Stimulated activated CD4-positive, alpha-beta T cell treated with anti-CD3 and anti-CD28 coated beads, Interleukin-2, amount 100 ng/mL, for 48 hours (primary cell): Measurements from ENCODE around the gene RNFT2.
A peak's percentile ranks its signal among the peaks of the same experiment; 100 is the strongest.

Experiments used
- DNase-seq, 2 donors: peaks; one replicate each; pipeline ENCODE4 v3.0.0-alpha.2; 2020

RNFT2 gene

GRCh38 chr12:116737774-116738657 lies at the start of gene RNFT2, which contains the start of gene SPRING1:
Gene RNFT2, plus strand, starts transcription at chr12:116738315. Its CDS starts 2,183 bp downstream, at chr12:116740498.
Gene SPRING1, minus strand, starts transcription at chr12:116738069. Its CDS starts 169 bp downstream, at chr12:116737900.
- DNase-seq = peak; percentile 97

DNA sequence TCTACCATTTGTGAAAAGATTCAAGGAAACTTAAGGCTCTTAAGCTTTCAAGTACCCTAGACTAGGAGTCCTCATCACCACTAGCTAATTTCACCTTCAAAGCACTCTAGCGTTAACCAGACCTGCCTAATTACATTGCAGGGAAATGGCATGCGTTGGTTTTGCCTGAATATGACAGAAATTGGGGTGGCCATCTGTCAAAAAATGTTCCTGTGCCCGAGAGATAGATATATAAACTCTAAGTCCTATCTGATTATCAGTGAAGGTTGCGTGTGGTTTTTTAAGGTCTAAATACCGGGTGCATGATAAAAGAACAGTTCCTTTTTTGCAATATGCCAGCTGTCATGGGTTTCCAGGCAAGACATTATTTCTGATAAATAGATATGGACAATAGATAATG lies 48.6 kb upstream of the RNFT2 start:
- DNase-seq = no peak

DNA sequence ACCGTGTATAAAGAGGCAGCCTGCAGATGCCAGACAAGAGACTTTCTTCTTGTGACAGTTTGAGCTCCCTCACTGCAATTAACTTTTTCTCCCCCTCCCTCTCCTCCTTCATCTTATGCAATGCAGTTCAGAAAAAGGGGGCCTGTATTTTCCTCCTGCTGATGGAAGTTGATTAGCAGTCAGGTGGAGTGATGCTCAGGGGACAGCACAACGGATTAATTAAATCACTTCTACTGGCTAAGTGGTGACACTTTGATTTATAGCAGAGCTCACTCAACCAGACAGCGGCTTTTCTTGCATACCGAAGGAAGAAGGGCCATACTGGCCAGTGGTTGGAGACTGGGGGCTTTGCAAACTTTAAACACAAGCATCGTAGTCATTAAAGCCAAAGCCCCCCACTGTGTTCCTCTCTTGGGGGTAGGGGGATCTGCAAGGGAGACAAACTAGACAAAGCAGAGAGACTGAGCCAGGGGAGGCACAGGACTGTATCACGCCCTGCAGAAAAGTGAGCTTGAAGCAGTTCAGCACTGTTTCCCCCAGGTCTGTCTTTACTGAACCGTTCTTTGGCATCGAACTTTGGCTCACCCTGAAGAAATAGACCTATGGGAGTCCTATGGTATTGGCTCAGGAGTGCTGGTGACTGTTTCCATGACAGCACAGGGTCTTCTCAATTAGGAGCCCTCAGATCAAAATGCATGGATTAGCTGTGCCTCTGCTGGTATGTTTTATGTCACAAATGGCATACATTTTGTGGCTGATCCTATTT lies 48.0 kb upstream of the RNFT2 start:
- DNase-seq = no peak

DNA sequence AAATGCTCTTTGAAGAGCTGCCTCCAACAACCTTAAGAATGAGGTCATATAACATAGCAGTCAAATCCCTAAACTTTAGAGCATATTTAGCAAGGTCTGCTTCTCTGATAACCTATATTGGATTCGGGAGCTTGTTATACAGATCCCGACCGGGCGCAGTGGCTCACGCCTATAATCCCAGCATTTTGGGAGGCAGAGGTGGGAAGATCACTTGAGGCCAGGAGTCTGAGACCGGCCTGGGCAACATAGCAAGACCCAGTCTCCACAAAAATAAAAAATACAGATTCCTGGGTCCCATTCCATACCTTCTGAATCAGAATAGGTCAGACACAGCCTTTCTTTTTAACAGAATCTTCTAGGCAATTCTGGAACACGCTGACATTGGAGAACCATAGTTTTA lies 46.9 kb upstream of the RNFT2 start:
- no peak for DNase-seq

DNA sequence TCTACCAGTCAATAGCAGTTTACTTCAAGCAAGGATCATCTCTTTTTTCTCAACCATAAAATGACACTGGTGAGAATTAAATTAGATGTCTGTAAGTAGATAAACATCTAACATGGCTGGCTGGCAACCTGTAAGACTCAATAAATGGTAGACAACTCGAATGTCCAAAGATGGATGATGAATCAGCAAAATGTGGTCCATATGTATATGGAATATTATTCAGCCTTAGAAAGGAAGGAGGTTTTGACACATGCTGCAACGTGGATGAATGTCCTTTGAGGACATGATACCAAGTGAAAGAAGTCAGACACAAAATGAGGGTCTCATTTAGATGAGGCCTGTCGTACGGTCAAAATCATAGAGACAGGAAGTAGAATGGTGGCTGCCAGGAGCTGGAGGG lies 46.5 kb upstream of the RNFT2 start:
- DNase-seq = no peak

GRCh38 chr12:116692605-116693004 lies 45.5 kb upstream of the RNFT2 start:
- no peak for DNase-seq

GRCh38 chr12:116693286-116694227 lies 44.6 kb upstream of the RNFT2 start:
- DNase-seq = no peak

- DNase-seq = no peak
These were observed 43.3 kb upstream of the RNFT2 start for GRCh38 chr12:116694653-116695463.

DNA sequence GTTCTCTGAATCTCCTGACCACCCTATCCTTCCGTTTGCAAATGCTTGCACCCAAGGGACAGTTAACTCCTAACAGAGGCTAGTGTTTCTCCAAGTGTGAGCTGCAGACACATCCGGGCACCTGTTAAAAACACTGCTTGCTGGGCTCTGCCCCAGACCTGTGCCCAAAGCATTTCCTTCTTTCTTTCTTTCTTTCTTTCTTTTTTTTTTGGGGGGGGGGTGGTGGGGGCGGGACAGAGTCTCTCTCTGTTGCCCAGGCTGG lies 42.7 kb upstream of the RNFT2 start:
- no peak for DNase-seq

DNA sequence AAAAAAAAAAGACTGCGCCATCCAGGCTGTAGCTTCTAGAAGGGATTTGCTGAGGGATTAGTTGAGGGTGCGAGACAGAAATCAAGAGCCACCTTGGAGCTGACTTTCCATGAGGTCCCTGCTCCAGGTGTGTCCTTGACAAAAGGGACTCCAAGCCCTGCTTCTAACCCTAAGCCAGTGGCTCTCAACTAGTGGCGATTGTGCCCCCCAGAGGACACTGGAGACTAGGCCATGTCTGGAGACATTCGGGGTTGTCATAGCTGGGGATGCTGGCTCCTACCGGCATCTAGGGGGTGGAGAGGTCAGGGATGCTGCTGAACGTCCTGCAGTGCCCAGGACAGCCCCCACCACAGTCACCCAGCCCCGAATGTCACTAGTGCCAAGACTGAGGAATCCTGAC lies 40.8 kb upstream of the RNFT2 start:
- no peak for DNase-seq

GRCh38 chr12:116697716-116698115 lies 40.4 kb upstream of the RNFT2 start:
- DNase-seq = no peak

GRCh38 chr12:116698116-116698515 lies 40.0 kb upstream of the RNFT2 start:
- DNase-seq = no peak

DNA sequence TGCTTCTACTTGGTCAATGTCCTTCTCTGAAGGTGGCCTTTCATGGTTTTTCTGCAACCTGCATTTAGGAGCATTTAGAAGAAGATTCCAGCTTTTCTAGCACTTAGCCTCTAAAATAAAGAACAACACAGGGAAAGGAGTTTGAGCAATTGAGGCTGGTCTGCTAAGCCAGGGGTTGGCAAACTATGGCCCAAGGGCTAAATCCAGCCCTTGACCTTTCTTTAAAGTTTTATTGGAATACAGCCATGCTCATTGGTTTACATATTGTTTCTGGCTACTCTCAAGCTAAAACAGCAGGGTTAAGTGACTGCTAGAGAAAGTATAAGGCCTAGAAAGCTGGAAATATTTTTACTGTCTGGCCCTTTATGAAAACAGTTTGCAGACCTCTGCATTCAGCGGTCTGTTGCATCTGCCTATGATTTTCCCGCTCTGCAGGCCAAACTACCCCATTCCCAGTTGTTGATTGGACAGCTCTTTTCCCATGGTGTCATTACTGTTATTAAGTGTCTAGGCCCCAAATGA lies 39.5 kb upstream of the RNFT2 start:
- DNase-seq = no peak

DNA sequence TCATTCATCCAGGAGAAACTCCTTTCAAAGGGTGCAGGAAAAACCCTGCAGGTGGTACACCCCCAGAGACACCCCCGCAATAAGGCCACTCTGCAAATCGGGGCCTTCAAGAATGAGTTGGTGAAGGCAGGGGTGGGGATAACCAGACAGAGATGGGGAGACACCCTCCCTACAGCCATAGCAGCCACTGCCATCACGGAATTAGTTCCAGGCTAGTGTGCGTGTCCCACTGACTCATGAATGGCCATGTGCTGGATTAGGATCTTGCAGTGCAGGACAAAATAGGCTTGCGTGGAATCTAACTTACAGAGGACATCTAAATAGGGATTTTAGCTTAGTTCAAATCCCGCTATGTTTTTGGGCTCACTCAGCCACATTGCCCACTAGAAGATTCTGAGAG lies 38.0 kb upstream of the RNFT2 start:
- DNase-seq = no peak

DNA sequence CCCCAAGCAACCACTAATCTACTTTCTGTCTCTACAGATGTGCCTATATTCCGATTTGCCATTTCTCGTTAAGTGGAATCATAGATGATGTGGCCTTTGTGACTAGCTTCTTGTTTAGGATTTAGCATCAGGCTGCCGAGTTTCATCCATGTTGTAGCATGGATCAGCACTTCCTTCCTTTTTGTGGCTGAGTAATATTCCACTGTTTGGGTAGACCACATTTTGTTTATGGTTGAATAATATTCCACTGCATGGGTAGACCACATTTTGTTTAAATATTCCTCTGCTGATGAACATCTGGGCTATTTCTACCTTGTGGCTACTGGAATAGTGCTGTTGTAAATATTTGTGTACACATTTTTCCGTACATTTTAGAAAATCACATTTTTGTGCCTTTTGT lies 36.7 kb upstream of the RNFT2 start:
- no peak for DNase-seq

- peak; percentile 68 to 70 for DNase-seq
These were observed 34.8 kb upstream of the RNFT2 start for GRCh38 chr12:116703214-116703795.

DNA sequence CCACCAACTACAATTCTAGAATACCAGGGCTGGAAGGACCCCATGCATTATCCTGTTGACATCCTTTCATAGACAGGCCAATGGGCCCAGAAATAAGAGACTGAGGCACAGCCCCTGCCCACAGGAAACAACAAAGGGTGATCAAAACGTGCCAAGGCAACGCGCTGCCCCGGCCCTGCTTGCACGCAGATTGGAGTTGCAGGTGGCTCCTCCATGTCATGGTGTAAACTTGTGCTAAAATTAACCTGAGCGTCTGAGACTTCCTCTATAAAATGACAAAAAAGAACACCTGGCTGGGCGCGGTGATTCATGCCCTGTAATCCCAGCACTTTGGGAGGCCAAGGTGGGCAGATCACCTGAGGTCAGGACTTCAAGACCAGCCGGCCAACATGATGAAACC lies 30.4 kb upstream of the RNFT2 start:
- no peak for DNase-seq

DNA sequence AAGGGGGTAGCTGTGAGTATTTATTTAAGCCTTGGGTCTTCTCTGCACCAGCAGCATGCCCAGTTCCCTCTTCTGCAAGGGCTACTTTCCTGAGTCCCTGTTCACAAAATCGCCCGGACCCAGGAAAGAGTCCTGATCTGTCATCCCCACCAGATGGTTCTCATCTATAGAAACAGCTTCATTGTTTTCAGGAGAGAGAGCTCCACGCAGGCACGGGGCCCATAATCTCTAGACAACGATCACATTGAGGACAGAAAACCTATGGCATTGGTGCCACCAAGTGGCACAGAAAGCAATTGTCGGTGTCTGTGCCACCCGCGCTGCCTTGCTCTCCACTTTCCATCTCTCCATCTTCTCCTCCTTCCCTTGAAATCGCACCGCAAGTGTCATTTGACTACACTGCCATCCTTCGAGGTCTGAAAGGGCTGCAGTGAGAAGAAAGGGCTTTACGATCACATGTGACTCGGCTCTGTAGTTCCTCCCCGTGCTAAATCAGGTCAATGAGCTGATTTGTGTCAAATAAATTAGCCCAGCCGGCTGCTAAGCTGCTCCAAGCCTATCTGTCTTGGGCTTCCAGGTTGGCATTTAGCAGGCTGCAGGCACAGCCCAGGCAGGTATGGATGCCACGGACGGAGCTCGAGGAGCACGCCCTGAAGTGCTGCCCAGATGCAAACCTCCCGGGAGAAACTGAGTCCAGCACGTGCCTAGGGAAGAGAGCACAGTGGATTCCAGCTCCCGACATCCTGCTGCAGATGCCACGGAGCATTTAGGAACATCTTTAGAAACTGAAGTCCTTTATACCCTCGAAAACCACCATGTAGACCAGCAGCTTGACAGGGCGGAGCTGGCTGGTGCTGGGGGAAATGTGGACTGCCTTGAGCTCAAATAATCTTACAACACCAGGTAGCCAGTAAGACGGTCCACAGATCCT lies 29.0 kb upstream of the RNFT2 start:
- peak; percentile 23 to 36 for DNase-seq

DNA sequence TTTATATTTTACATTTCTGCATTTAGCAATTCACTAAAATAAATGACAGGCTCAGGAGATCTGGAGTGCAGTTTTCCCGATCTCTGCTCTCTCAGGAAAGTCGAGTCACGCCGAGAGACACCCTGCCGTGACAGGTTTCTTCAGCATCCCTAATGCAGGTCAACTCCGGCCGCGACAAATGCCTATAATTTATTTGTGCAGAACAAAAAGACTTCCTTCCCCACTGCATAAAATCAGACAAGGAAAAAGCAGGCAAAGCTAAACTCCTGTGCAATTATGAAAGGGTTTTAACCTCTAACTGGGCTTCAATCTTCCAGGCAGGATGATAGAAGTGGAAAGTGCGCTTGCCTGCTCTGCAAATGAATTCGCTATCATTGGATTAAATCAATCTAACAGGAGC lies 28.3 kb upstream of the RNFT2 start:
- no peak for DNase-seq

- no peak for DNase-seq
These were observed 27.6 kb upstream of the RNFT2 start for GRCh38 chr12:116710370-116711150.
